Measurements from ENCODE around the gene YBEY.
"Not testable (repeated sequence)": the region's sequence is repeated elsewhere in the genome, so short reads cannot be mapped to it uniquely, and the experiment has no call there.

Gene YBEY

DNA sequence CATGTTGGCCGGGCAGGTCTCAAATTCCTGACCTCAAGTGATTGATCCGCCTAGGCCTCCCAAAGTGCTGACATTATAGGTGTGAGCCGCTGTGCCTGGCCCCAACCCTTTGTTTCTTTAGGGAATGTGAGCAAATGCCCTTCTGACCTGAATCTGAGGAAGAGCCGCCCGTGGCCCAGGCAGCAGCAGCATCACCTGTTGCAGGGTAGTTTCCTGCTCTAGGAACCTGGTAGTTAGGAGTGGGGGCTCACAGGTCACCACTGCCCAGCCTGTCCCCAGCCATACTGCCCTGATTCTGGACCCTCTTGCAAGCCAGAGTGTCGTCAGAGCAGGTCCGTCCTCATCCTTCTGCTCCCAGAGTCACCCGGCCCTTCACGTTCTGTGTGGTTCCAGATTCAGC lies 13.0 kb downstream of the YBEY start:
- no peak for DNase-seq (ENCODE audit: low read depth in 2 of 2, low spot score in 1 of 2)

DNA sequence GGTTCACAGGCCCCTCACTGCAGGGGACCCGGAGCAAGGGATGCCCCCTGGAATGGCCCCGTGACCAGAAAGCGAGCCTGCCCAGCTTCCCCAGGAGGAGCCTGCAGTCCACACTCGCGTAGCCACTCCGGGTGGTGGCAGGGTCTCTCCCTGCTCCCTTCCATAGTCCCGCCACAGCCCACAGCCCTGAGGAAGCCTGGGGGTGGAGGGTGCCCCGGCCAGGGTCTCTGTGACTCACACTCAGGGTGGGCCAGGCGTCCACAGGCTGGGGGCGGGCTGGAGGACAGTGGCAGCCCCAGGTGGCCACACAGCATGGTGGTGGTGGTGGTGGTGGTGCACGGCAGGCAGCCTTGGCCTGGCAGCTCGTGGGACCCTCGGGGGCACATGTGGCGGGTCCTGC lies 15.6 kb downstream of the YBEY start:
- DNase-seq (ENCODE audit: low read depth in 2 of 2, low spot score in 1 of 2), result no peak

DNA sequence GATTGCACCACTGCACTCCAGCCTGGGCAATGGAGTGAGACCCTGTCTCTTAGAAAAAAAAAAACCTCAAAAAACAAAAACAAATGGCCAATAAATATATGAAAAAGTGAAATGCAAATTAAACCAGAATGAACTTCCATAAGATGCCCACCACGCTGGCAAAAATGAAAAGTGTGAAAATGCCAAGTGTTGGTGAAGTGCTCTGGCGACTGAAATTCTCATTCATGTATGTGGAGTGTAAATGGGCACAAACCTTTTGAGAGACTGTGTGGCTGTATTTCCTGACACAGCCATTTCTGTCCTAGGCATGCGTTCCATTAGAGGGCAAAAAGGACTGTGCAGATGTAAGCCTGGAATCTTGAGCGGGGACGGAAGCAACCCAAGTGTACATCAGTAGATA lies 18.3 kb downstream of the YBEY start:
- no peak for DNase-seq (ENCODE audit: low read depth in 2 of 2, low spot score in 1 of 2)

DNA sequence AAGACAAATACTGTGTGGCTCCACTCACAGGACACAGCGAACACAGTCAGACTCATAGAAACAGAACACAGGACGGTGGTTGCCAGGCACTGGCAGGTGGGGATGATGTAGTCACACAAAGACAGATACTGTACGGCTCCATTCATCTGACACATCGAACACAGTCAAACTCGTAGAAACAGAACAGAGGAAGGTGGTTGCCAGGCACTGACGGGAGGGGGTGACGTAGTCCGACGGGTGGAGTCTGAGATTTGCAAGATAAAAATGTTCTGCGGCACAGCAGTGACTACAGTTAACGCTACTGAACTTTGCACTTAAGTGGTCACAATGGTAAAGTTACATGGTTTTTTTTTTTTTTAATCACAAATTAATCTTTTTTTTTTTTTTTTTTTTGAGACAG lies 18.8 kb downstream of the YBEY start:
- DNase-seq (ENCODE audit: low read depth in 2 of 2, low spot score in 1 of 2), result no peak

DNA sequence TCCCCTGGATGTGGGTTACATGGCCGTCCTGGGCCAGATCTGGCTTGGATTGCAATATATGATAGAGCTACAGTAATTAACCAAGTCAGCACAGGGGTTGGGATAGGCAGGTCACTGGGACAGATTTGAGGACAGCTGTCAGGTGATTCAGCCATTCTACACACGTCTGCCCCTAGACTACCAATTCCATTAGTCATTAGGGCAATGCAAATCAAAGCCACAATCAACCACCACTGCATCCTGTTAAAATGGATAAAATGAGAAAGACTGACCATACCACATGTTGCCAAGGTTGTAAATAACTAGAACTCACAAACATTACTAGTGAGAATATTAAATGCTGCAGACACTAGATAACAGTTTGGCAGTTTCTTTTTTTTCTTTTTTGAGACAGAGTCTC lies 21.5 kb downstream of the YBEY start:
- no peak for DNase-seq (ENCODE audit: low read depth in 2 of 2, low spot score in 1 of 2)

DNA sequence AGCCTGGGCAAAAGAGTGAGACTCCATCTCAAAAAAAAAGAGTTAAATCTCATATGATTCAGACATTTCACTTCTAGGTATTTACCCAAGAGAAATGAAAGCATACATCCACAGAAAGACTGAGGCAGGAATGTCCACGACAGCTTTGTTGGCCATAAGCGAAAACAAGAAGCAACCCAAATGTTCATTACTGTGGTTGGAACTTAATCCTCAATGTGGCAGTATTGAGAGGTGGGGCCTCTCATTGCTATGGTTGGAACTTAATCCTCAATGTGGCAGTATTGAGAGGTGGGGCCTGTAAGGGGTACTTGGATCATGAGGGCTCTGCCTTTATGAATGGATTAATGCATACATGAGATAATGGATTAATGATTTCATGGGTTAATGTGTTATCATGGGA lies 22.3 kb downstream of the YBEY start:
- DNase-seq (ENCODE audit: low read depth in 2 of 2, low spot score in 1 of 2), result no peak

DNA sequence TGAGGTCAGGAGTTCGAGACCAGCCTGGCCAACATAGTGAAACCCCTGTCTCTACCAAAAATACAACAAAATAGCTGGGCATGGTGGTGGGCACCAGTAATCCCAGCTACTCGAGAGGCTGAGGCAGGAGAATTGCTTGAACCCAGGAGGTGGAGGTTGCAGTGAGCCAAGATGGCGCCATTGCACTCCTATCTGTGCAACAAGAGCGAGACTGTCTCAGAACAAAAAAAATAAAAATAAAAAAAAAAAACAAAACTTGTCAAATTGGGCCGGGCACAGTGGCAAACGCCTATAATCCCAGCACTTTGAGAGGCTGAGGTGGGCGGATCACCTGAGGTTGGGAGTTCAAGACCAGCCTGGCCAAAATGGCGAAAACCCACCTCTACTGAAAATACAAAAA lies 24.1 kb downstream of the YBEY start:
- DNase-seq (ENCODE audit: low read depth in 2 of 2, low spot score in 1 of 2), result not testable (repeated sequence)

DNA sequence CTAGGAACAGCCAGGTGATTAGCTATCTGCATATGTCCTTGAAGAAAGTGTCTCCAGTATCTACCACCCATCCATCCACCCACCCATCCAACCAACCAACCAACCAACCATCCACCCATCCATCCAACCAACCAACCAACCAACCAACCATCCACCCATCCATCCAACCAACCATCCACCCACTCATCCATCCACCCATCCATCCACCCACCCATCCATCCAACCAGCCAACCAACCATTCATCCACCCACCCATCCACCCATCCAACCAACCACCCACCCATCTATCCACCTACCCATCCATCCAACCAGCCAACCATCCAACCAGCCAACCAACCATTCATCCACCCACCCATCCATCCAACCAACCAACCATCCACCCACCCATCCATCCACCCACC lies 25.4 kb downstream of the YBEY start:
- no peak for DNase-seq (ENCODE audit: low read depth in 2 of 2, low spot score in 1 of 2)

DNA sequence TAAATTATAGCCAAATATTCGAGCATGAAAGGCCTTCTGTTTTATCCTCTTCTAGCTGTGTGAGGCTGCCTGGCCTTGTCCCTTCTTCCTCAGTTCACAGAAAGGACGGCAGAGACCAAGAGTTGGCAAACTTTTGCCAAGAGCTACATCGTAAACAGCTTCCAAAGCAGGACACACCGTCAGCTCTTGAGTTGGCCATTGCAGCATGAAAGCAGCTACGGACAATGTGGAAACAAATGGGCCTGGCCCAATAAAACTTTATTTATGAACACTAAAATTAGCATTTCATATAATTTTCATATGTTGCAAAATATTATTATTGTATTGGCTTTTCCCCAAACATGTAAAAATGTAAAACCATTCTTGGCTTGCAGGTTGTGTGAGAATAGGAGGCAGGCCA lies 26.8 kb downstream of the YBEY start:
- no peak for DNase-seq (ENCODE audit: low read depth in 2 of 2, low spot score in 1 of 2)

DNA sequence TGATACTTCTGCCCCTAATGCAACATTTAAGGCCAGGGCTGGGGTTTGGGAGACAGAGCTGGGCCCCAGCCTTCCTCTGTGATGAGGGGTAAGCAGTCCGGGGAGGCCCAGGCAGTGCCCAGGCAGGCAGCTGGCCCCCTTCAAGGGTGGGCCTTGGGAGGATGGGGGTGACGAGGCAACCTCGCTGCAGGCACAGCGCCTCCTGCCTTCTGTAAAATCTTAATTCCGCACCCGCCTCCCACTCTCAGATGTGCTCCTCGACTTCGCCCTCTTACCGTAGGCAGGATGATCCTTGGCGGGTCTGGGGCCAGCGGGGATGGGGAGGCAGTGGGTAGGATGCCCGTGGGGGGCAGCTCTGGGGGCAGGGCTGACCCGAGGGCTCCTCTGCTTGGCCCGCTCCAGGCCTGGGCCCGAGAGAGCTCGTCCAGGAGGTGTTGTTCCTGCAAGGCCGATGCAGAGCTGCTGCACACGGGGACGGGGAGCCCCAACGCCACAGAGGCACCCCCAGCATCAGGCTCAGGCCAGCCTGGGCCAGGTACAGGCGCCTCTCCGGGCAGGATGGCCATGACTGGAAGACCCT lies 28.4 kb downstream of the YBEY start:
- no peak for DNase-seq (ENCODE audit: low read depth in 2 of 2, low spot score in 1 of 2)

DNA sequence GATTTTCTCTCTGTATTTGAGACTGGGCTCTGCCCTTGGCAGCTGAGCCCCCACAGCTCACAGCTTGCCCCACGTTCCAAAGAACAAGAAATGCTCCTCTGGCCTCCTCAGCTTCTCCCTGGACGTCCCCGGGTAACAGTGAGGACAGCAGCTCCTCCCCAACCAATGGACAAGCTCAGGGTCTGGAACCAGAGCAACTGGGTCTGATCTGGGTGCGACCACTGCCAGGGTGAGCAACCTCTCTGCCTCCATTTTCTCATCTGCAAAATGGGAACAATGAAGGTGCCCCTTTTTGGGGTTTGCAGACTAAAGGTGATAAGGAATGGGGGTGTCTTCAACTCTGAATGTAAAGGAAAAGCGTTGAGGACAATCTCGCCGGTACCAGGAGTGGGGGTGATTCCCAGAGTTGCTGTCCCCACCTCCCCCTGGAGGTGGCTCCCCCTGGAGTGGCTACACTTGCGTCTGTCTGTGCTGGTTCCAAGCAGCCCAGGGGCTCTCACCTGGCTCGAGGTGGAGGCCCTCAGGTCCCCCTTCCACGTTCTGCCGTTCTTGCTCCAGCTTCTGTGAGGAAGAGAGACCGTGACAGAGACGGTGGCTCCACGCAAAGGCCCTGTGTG lies 30.7 kb downstream of the YBEY start:
- DNase-seq (ENCODE audit: low read depth in 2 of 2, low spot score in 1 of 2), result no peak

DNA sequence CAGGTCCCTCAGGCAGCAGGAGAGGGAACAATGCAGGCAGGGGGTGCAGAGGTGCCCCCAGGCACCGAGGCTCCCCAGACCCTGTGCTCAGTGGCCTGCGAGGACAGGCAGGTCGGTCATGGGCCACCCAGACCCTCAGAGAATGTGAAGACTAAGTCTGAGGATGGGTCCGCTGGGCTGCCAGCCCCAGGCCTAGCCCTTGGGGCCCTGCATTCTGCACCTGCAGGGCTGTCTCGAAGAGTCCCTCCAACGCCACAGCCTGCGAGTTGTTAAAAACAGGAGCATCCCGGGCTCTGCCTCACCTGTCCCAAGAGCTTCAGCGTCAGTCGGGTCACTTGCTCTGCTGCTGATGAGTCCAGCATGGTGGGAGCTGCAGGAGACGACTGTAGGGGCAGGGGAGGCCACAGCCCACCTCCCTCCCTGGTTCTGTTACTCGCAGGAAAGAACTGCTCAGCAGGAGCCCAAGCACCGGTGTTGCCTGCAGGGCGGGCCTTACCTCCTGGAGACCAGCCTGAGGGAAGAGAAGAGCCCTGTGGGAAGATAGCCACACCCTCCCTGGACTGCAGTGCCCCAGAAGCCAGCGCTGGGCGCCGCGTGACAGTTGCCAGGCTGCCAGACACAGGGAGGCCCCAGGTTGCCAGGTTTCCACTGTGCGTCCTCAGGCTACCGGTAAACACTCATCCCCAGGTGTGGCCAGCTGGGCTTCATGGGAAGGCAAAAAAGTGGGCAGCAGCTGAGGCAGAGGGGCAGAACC lies 31.7 kb downstream of the YBEY start:
- DNase-seq (ENCODE audit: low read depth in 2 of 2, low spot score in 1 of 2), result no peak

DNA sequence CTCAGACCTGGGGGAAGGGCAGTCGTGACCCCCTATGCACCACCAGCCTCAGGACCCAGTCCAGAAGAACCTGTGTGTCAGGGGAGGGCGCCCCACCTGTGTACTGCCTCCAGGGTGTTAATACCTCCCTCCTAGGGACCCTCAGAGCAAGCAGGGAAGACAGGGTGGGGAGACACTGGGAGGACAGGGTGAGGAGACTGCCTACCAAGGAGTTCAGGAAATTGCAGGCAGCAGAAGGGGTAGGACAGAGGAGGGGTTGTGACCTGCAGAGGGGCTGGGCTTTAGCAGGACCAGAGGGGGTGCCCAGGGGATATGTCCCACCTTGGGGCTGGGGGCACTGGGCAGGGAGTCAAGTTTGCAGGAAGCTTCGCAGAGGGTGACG lies 32.3 kb downstream of the YBEY start:
- no peak for DNase-seq (ENCODE audit: low read depth in 2 of 2, low spot score in 1 of 2)

DNA sequence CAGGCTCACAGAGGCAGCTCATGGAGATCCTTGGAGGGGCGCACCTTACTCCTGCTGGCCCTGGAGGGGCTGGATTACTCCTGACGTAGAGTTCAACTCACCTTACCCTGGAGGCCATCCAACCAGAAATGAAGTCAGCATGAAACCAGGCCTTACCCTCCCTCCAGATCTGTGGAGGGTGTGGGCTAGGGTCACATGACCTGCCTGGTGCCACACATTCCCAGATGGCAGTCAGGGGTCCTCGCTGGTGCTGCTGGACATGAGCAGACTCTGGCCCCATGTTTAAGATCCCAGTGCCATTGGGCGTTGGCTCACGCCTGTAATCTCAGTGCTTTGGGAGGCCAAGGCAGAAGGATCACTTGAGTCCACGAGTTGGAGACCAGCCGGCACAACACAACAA lies 33.0 kb downstream of the YBEY start:
- no peak for DNase-seq (ENCODE audit: low read depth in 2 of 2, low spot score in 1 of 2)

DNA sequence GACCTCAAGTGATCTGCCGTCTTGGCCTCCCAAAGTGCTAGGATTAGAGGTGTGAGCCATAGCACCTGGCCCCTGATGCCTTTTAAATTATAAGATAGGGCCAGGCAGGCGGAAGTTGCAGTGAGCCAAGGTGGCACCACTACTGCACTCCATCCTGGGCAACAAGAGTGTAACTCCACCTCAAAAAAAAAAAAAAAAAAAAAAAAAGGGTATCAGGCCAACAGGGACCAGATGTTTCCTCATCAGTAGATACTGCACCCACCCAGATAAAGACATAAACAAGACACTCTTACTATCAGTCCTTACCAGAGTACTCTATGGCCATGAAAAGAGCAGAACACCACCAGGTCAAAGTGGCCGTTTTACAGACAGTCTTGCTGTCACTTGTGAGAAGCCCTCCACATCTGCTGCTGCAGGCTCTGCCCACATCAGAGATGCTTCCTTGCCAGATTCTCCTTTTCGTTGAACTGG lies 34.2 kb downstream of the YBEY start:
- DNase-seq (ENCODE audit: low read depth in 2 of 2, low spot score in 1 of 2), result no peak

DNA sequence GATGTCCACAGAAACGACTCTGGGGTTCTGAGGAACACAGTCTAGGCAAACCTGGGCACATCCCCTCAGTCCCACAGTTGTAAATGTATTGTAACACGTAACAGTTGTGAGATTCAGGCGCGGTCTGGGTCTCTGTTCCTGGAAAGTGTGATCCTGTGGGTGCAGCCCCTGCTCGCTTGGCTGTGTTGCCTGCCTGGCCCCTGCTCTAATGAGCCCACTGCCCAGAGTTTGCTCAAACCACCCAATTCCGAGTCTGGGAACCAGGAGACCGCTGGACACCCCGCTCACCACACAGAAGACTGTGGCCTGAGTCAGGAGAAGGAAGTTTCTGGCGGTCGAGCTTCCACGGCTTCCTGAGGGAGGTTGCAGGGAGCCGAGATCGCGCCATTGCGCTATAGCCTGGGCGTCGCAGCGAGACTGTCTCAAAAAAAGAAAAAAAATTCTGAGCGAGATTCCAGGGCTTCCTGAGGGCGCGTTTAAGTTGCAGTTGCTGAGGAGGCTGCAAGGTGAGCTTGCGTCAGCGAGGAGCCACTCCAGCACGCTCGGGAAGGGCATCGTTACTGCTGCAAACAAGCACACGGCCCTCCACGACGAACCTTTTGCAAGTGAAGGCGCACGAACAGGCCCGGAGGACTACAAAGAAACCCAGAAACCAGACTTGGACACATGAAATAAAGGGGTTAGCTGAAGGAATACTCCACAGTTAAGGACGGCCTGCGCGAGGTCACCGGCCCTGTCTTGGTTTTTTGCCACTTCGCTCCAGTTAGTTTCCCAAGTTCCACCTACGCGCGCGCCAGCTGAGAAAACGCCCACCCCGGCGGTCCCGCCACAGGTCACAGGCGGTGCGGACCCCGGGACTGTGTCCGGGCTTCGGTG lies 36.4 kb downstream of the YBEY start:
- DNase-seq (ENCODE audit: low read depth in 2 of 2, low spot score in 1 of 2), result no peak

DNA sequence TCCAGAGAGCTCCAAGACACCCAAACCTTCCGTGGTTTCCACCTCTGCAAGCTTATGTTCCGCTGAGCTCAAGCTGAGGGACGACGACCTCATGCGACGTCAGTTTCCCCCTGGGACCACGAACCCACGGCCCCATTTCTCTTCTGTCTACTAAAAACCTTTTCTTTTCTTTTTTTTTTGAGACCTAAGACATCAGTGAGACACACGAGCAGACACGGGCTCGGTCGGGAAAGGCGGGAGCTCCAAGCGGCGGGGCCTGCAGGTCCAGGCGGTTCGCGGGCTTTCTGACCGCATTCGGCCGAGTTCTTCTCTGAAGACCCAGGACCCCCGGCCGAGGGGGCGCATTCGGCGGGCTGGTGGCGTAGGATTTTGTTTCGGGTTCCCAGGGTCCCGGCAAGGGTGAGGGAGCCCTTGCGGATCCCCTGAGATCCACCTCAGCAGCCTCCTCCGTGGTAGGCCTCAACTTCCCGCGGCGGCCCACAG lies 37.1 kb downstream of the YBEY start:
- DNase-seq (ENCODE audit: low read depth in 2 of 2, low spot score in 1 of 2), result no peak

DNA sequence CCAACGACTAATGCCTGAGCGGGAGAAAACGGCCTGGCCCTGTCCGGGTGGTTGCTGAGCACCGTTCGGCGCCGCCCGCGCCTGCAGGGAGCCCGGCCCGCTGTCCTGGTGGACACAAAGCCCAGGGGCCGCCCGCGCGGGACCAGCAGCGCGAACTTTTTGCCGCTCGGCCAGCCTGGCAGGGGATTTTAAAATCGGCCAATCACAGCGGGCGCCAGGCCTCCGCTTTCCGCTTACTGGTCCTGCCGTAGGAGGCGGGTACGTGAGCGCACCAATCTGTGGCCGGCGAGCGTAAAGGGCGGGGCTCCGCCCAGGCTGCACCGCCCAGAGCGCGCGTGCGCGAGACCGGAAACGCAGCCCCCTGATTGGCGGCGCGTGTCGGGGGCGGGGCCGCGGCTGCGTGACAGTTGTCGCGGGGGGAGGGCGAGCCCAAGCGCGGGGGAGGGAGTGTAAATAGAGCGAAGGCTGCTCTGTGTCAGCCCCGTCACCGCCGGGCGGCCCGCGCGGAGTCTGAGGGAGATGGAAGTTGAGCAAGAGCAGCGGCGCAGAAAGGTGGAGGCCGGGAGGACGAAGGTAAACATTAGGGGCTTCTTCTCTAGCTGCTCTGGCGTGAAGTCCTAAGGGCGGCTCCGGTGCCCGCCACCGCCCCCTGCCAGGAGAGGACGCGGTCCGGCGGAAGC lies 37.7 kb downstream of the YBEY start, which contains the start of the genes C21orf58 and PCNT:
C21orf58 (minus strand) TSS at position 161 of the 680 bp plus-strand sequence. CDS start 1,132 bp downstream, outside the sequence.
PCNT (plus strand) TSS at position 447 of the 680 bp plus-strand sequence; CDS start at position 520, 73 bp downstream.
- peak; percentile 88 to 95 for DNase-seq (ENCODE audit: low read depth in 2 of 2, low spot score in 1 of 2)

DNA sequence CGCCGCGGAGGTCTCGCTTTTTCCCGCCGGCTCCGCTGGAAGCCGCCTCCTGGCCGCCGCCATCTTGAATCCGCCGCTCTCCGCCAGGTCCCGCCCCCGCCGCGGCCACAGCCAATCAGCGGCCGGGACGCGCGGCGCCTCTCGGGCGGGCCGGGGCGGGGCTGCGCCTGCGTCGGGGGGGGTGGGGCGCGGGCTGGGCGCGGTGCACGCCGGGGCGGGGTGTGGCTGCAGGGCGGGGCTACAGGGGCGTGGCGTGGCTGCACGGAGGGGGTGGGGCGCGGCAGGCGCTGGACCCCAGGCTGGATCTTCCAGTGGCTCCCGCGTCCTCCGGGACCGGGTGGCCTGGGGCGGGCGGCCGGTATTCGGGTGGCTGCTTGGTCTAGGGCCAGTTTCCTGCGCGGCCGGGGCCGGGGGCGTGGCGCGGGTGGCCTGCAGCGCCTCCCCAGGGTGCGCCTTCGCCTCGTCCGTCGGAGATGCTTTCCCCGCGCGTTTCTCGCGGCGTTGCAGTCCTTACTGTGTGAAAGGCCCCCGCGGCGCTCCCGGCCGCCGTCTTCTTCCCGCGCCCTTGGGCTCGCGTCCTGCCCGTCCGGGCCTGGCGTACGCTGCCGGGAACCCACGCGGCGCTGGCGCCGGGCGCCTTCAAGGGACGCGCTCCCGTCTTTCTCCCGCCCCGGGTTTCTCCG lies 38.4 kb downstream of the YBEY start:
- DNase-seq (ENCODE audit: low read depth in 2 of 2, low spot score in 1 of 2), result peak; percentile 70 to 74

All from stimulated activated CD8-positive, alpha-beta memory T cell treated with anti-CD3 and anti-CD28 coated beads, Interleukin-4, amount 100 ng/mL, for 4 hours (primary cell).